Measurements from ENCODE around the gene CRYL1. TPM values are rescaled to one million over a fixed set of nuclear protein-coding genes. Genes with fewer than 3 reads are reported as not detected.

The CRYL1 gene
- total and polyA plus RNA-seq, 2 of the 8 experiments (the other 6 are each of a cell fraction or from before 2014, with no cell fraction given): 1.9 to 6.4 TPM

GRCh38 chr13:20559659-20560356 lies 34.2 kb upstream of the CRYL1 start (continued):
- TF ChIP-seq TAF7 (optimal IDR thresholded peaks at IDR 0.05; ENCODE audit: borderline replicate concordance, low read depth, low read length): no peak
- no peak for TF ChIP-seq CBX5 (IDR thresholded peaks at IDR 0.05; ENCODE audit: low read depth, low read length)
- TF ChIP-seq SIRT6 (IDR thresholded peaks at IDR 0.05; ENCODE audit: low read length): no peak
